GM12878 (cell line): ENCODE data around the gene KIF21B. TPM values are rescaled to one million over a fixed set of nuclear protein-coding genes. Genes with fewer than 3 reads are reported as not detected.

Source experiments
- ATAC-seq: fragments of 200-7000 bp; cut with Tn5 transposase; 3 replicates; pipeline ENCODE4 v1.9.1; 2020; ENCODE audit warnings: mild to moderate bottlenecking, moderate library complexity
- BruUV-seq: library from RNA; stranded (reverse); fragments of 400-500 nt; replicated peaks from 2 replicates; lab custom pipeline; 2021; lab: Mats Ljungman, UMichigan
- CTCF ChIA-PET: fragments of 300-600 bp; sonication (Branson Sonifier 250); formaldehyde crosslinking; extraction: SDS; loops from one replicate; lab custom pipeline; 2021; ENCODE audit warnings: inconsistent platforms; lab: Yijun Ruan, JAX
- POLR2A ChIA-PET: fragments of 350-600 bp; formaldehyde crosslinking; extraction: SDS; loops from one replicate; lab custom pipeline; 2021; ENCODE audit warnings: inconsistent platforms; lab: Charles Lee
- RAD21 ChIA-PET: fragments of 300-600 bp; sonication (Branson Sonifier 250); formaldehyde crosslinking; loops from one replicate; lab custom pipeline; 2023; ENCODE audit warnings: antibody characterized with exemption; ENCODE audit not compliant: unreplicated experiment; lab: Charles Lee
- SMC1A ChIA-PET: fragments of 300-600 bp; sonication (Branson Sonifier 250); formaldehyde crosslinking; loops from one replicate; lab custom pipeline; 2023; ENCODE audit not compliant: unreplicated experiment, uncharacterized antibody; lab: Charles Lee
- DNase-seq: peaks from one replicate; pipeline ENCODE4 v3.0.0-alpha.2; 2011; ENCODE audit warnings: low read depth, low spot score
- FAIRE-seq: peaks from 3 replicates; lab custom pipeline; 2011; peaks lifted over from hg19 to GRCh38; lab: Jason Lieb, UNC
- H2AFZ ChIP-seq: 2 replicates; pipeline ENCODE4 v1.6.0; 2011; ENCODE audit warnings: low read depth, low read length, control low read depth; ENCODE audit not compliant: control insufficient read depth
- H3K27ac ChIP-seq: 2 replicates; pipeline ENCODE4 v1.5.1; 2011; ENCODE audit warnings: control low read depth; ENCODE audit not compliant: control insufficient read depth, insufficient read depth
- H3K27me3 ChIP-seq, 2 experiments: replicated peaks in 1 of 2; 2 replicates each; pipeline versions ENCODE4 v1.6.0 to v1.6.1; 2011; ENCODE audit warnings: low read length in 1 of 2; ENCODE audit not compliant: control insufficient read depth in 2 of 2, insufficient read depth in 2 of 2
- H3K36me3 ChIP-seq, 2 experiments: 2 replicates each; pipeline ENCODE4 v1.5.1; 2011; ENCODE audit warnings: low read length in 1 of 2; ENCODE audit not compliant: control insufficient read depth in 2 of 2, insufficient read depth in 2 of 2
- H3K4me1 ChIP-seq: 2 replicates; pipeline ENCODE4 v1.6.1; 2011; ENCODE audit warnings: mild to moderate bottlenecking, low read length, moderate library complexity, mixed read lengths; ENCODE audit not compliant: control insufficient read depth, insufficient read depth
- H3K4me2 ChIP-seq: 2 replicates; pipeline ENCODE4 v1.6.0; 2011; ENCODE audit warnings: control low read depth; ENCODE audit not compliant: control insufficient read depth, insufficient read depth
- H3K4me3 ChIP-seq: fragments of 200-600 bp; sonication (generic); 2 replicates; pipeline ENCODE4 v1.5.1; 2016
- H3K79me2 ChIP-seq: 2 replicates; pipeline ENCODE4 v1.6.0; 2011; ENCODE audit warnings: low read length; ENCODE audit not compliant: control insufficient read depth, insufficient read depth
- H3K9ac ChIP-seq: 2 replicates; pipeline ENCODE4 v1.8.0; 2011; ENCODE audit warnings: low read length, control low read depth, mixed read lengths; ENCODE audit not compliant: control insufficient read depth, insufficient read depth
- H3K9me3 ChIP-seq: replicated peaks from 3 replicates; pipeline ENCODE4 v1.5.1; 2011; ENCODE audit warnings: mild to moderate bottlenecking, low read length; ENCODE audit not compliant: control insufficient read depth, insufficient read depth
- H4K20me1 ChIP-seq: 2 replicates; pipeline ENCODE4 v1.6.0; 2011; ENCODE audit not compliant: control insufficient read depth, insufficient read depth
- IKZF1 ChIP-seq: fragments of 450-650 bp; conservative IDR thresholded peaks from 2 replicates; pipeline ENCODE4 v1.6.1; 2017; ENCODE audit warnings: antibody characterized with exemption, mild to moderate bottlenecking
- MEF2A ChIP-seq: IDR thresholded peaks from 2 replicates; pipeline ENCODE4 v1.6.1; 2011; ENCODE audit warnings: low read depth, mild to moderate bottlenecking, low read length, moderate library complexity; ENCODE audit not compliant: insufficient read depth
- MEF2B ChIP-seq: fragments of 450-650 bp; IDR thresholded peaks from 2 replicates; pipeline ENCODE4 v1.6.1; 2018; ENCODE audit warnings: mild to moderate bottlenecking, moderate library complexity; ENCODE audit not compliant: partially characterized antibody, poor library complexity, severe bottlenecking
- SPI1 ChIP-seq: IDR thresholded peaks from 2 replicates; pipeline ENCODE4 v1.6.1; 2011; ENCODE audit warnings: low read depth, mild to moderate bottlenecking, low read length, moderate library complexity, borderline replicate concordance; ENCODE audit not compliant: insufficient read depth
- SUPT20H ChIP-seq: IDR thresholded peaks from 2 replicates; pipeline ENCODE4 v1.6.1; 2011; ENCODE audit warnings: low read depth, mild to moderate bottlenecking, low read length, moderate library complexity, borderline replicate concordance; ENCODE audit not compliant: control insufficient read depth
- TCF12 ChIP-seq: IDR thresholded peaks from 2 replicates; pipeline ENCODE4 v1.6.1; 2011; ENCODE audit warnings: low read depth, mild to moderate bottlenecking, low read length
- WGBS: methylation state at CpG from one replicate; pipeline ENCODE4 v1.1.6; 2016; ENCODE audit warnings: low lambda C conversion rate; ENCODE audit not compliant: insufficient replicate concordance, insufficient coverage; ENCODE audit errors: missing lambda C conversion rate; 5-methylcytosine and 5-hydroxymethylcytosine counted together
- in situ Hi-C: fragments of 300-500 bp; cut with MboI; formaldehyde crosslinking; loops from 9 replicates; pipeline ENCODE4 v1.14.3; 2018; ENCODE audit warnings: mixed read lengths
- intact Hi-C: fragments of 100-400 bp; cut with micrococcal nuclease; formaldehyde crosslinking; loops from one replicate; pipeline ENCODE4 v1.14.2; 2022; ENCODE audit not compliant: unreplicated experiment
- polyA plus RNA-seq, 11 experiments: library from polyadenylated mRNA; depleted of rRNA in 4 of 11; unstranded in 6 of 11; stranded (reverse) in 5 of 11; fragments of >200 nt; fragmentation: Nextera tagmentation in 4 of 11; fragmentation: Illumina TruSeq in 1 of 11; extraction: Ambion mirVana in 4 of 11; extraction: Trizol in 1 of 11; gene quantifications; 1 replicate in 1 of 11; 2 replicates in 10 of 11; pipeline versions ENCODE4 v1.2.1 to v1.2.3, GENCODE V29; 2011 to 2016; ENCODE audit warnings: inconsistent platforms in 2 of 11, missing spikeins in 2 of 11, low read depth in 1 of 11
- total RNA-seq, 4 experiments: library from RNA; depleted of rRNA in 3 of 4; stranded (reverse); fragments of >200 nt in 3 of 4; fragmentation: Illumina TruSeq in 1 of 4; extraction: Trizol in 1 of 4; gene quantifications; 2 replicates each; pipeline versions ENCODE4 v1.2.1 to v1.2.3, GENCODE V29; 2013 to 2021

Gene KIF21B
- total and polyA plus RNA-seq, 10 of the 15 experiments (the other 5 are each of a cell fraction or from before 2014, with no cell fraction given) = 2.3 to 47.7 (median 12.6) TPM

DNA sequence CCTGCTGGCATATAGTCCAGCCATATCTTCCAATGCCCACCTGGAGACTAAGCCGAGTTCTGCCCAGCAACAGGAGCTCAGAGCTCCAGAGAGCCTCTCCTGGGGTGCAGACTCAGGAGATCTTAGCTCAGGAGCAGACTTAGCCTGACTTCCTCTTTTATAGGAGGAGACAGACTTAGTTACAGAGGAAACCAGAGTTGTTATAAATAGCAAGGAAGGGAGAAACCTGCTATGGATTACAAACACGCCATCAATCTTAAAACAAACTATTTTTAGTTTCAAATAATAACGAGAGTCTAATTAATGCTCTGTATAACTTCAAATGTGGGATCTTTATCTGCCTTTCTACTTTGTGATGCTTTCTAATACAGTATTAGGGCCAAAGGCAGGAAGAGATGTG is 3.3 kb upstream of the KIF21B start:
- Histone ChIP-seq H3K4me3 (no peak overlapping the region), H3K4me1 (peaks cover 49% of the 10 kb centered on the region), H3K36me3 (no peaks in the 10 kb centered on the region), H3K79me2 (peaks cover 14% of the 10 kb centered on the region), H2AFZ (no peak overlapping the region), H3K27ac (peak overlapping the region; percentile 15; the same call in 1 of the 2 replicates), H3K9me3 (no peaks in the 10 kb centered on the region), H3K9ac (no peak overlapping the region), H4K20me1 (no peaks in the 10 kb centered on the region), H3K27me3 (no peaks in the 10 kb centered on the region), H3K4me2 (peak overlapping the region; percentile 23)
- DNase-seq (no peak), FAIRE-seq (no peak), ATAC-seq (peak; percentile 2; the same call in 1 of the 3 replicates)
- intact Hi-C loops = no loop called here
- WGBS = 27% methylated on average over 3 of the region's 3 CpGs
- BruUV-seq = no TSS peak
- in situ Hi-C loops = no loop called here
- ChIA-PET SMC1A (interaction anchor here (0.9 to 10.3 kb wide), 14 partner anchors 9 to 405 kb away, joined by 3 to 91 read pairs (median 6); no protein-coding TSS in a partner anchor), POLR2A (interaction anchor here (0.7 to 2.6 kb wide), 9 partner anchors 9 to 405 kb away, joined by 3 to 26 read pairs (median 5); no protein-coding TSS in a partner anchor), CTCF (interaction anchor here (1.2 to 16.7 kb wide), 11 partner anchors 11 to 465 kb away, joined by 3 to 250 read pairs (median 11); no protein-coding TSS in a partner anchor), RAD21 (interaction anchor here (0.7 to 15.8 kb wide), 11 partner anchors 11 to 404 kb away, joined by 3 to 239 read pairs (median 5); no protein-coding TSS in a partner anchor)
- TF ChIP-seq MEF2B (peak; percentile 25), SPI1 (peak; percentile 89), SUPT20H (no peak), MEF2A (peak; percentile 39; the same call in 1 of the 2 replicates), TCF12 (no peak), IKZF1 (peak; percentile 27; the same call in 1 of the 2 replicates)
